Bronchial epithelial cell (primary cell): ENCODE measurements around the gene SLC9A9. TPM values are rescaled to one million over a fixed set of nuclear protein-coding genes. Genes with fewer than 3 reads are reported as not detected.

Experiments
- DNase-seq: peaks from one replicate; pipeline ENCODE4 v3.0.0-alpha.2; 2010; ENCODE audit warnings: low read depth
- FAIRE-seq: peaks from 2 replicates; lab custom pipeline; 2011; peaks lifted over from hg19 to GRCh38; lab: Jason Lieb, UNC
- H3K27me3 ChIP-seq: 2 replicates; pipeline ENCODE4 v1.5.1; 2011; ENCODE audit warnings: low read length; ENCODE audit not compliant: control insufficient read depth, insufficient read depth
- H3K36me3 ChIP-seq: 2 replicates; pipeline ENCODE4 v1.5.1; 2011; ENCODE audit warnings: low read length; ENCODE audit not compliant: control insufficient read depth, insufficient read depth
- H3K4me3 ChIP-seq: 2 replicates; pipeline ENCODE4 v1.5.1; 2011; ENCODE audit warnings: mild to moderate bottlenecking, low read depth, low read length, control low read depth
- total RNA-seq: library from RNA; depleted of rRNA; stranded (reverse); fragments of >200 nt; gene quantifications from 2 replicates; pipeline ENCODE4 v1.2.1, GENCODE V29; 2014
- TF ChIP-seq, protein P1 (sequence below): IDR thresholded peaks from 2 replicates; pipeline ENCODE4 v1.5.1; 2011; ENCODE audit warnings: mild to moderate bottlenecking, moderate library complexity, low read length, control low read depth, inconsistent platforms; ENCODE audit not compliant: insufficient read depth, severe bottlenecking

Gene SLC9A9
- total RNA-seq, 1 donor from 2014 or later: 1.3 TPM

DNA sequence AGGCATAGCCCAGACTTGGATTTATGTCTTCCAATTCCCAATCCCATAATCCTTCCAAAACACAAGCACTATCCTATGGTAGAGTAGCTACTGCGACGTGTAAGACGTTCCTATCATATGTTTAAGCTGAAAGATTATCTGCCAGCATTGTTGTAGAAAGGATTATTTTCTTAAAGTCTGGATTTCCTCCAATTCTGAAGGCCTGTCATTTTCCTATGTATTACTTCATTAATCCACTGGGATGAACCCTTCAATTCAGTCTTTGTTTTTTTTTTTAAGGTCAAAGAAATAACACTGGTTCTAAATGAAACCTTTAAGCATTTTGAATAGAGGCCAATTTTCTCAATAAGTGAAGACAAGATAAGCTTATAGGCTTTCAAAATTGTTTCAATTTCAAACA is 289.0 kb downstream of the SLC9A9 start:
- no peak for DNase-seq
- H3K36me3 ChIP-seq: no peaks in the 10 kb centered on the region
- FAIRE-seq: no peak
- no peak overlapping the region for H3K4me3 ChIP-seq
- TF ChIP-seq, protein P1, sequence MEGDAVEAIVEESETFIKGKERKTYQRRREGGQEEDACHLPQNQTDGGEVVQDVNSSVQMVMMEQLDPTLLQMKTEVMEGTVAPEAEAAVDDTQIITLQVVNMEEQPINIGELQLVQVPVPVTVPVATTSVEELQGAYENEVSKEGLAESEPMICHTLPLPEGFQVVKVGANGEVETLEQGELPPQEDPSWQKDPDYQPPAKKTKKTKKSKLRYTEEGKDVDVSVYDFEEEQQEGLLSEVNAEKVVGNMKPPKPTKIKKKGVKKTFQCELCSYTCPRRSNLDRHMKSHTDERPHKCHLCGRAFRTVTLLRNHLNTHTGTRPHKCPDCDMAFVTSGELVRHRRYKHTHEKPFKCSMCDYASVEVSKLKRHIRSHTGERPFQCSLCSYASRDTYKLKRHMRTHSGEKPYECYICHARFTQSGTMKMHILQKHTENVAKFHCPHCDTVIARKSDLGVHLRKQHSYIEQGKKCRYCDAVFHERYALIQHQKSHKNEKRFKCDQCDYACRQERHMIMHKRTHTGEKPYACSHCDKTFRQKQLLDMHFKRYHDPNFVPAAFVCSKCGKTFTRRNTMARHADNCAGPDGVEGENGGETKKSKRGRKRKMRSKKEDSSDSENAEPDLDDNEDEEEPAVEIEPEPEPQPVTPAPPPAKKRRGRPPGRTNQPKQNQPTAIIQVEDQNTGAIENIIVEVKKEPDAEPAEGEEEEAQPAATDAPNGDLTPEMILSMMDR: no peak
- H3K27me3 ChIP-seq: no peaks in the 10 kb centered on the region

DNA sequence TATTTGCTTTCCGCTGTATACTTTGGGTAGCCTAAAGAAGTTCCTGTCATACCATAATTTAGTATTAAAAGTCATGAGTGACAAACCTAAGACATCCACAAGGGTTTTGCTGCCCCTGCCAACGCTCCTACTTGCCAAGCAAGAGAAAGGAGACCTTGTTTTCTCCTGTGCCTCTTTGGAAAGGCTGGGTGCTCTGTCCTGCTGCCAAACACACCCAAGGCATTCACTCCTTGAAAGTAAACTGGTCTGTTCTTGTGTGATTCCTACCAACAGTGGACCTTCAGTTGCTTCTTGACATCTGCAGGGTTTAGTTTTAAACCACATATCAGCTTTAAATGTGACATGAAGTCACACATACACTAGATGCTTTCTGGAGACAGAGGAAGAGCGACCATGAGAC is 295.4 kb downstream of the SLC9A9 start:
- H3K4me3 ChIP-seq: no peak overlapping the region
- FAIRE-seq (no peak), DNase-seq (no peak)
- no peaks in the 10 kb centered on the region for H3K27me3 ChIP-seq
- TF ChIP-seq, protein P1: no peak
- H3K36me3 ChIP-seq: no peaks in the 10 kb centered on the region

DNA sequence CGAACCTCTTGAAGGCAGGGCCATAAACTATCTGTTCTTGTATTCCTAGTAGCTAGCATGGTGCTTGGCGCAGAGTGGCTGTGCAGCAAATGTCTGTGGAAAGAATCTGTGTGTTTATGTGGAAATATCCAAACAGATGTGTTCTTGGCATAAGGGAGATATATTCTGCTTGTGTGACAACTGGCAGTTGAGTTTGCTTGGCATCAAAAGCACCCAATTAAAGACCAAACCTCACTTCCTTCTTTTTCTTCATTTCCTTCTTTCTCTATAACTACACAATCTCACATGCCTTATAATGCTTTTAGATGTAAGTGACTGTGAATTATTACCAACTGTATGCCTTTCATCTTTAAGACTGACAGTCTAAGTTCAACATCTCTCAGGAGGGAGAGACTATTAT is 296.5 kb downstream of the SLC9A9 start:
- TF ChIP-seq, protein P1: no peak
- no peak for FAIRE-seq
- Histone ChIP-seq H3K27me3 (no peaks in the 10 kb centered on the region), H3K4me3 (no peak overlapping the region), H3K36me3 (no peaks in the 10 kb centered on the region)
- DNase-seq: no peak

DNA sequence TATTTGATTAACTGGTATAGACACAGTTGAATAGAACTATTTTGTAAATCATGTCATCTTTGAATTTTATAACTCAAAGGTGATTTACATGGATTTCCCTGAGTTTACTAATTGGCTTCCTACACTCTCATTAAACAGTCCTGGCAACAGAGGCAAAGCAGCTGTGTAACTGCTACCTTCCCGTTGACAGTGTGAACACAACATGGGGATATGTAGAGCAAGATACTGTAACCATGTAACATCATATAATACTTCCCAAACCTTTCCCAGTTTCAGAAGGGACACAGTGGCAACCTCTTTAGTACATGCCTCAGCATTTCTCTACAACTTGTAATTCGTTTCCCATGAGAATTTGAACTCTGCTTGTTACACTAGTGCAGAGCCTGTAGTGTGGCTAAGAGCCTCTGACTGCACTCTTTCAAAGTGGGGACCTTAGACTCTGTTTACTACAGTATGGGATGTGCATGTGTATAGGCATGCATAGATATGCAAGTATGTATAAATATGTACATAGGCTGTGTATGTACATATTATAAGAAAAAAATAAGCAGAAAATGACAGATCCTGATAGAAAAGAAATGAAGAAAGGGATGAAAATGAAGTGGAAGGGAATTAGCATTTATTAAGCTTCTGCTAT is 299.3 kb downstream of the SLC9A9 start:
- TF ChIP-seq, protein P1: no peak
- FAIRE-seq (no peak), DNase-seq (no peak)
- H3K36me3 ChIP-seq: no peaks in the 10 kb centered on the region
- H3K4me3 ChIP-seq: no peak overlapping the region
- H3K27me3 ChIP-seq: no peaks in the 10 kb centered on the region

DNA sequence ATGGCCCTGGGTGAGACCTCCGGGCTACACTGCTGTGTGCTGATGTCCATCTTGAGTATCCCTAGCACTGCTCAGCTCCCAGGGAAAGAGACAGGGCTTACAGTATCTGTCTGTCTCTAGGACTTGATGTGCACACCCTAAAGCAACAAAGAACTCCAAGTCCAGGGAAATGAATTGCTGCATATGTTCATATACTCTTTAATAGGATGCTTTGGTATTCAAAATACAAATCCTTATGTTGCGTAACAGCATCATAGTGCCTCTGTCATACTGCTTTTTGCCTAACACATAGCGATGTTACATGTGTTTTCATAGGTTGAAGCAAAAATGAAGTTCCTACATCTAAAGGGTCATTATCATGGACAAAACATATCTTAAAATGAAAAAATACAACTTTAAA is 299.9 kb downstream of the SLC9A9 start:
- TF ChIP-seq, protein P1: no peak
- H3K27me3 ChIP-seq: no peaks in the 10 kb centered on the region
- FAIRE-seq (no peak), DNase-seq (no peak)
- H3K36me3 ChIP-seq: no peaks in the 10 kb centered on the region
- H3K4me3 ChIP-seq: no peak overlapping the region

DNA sequence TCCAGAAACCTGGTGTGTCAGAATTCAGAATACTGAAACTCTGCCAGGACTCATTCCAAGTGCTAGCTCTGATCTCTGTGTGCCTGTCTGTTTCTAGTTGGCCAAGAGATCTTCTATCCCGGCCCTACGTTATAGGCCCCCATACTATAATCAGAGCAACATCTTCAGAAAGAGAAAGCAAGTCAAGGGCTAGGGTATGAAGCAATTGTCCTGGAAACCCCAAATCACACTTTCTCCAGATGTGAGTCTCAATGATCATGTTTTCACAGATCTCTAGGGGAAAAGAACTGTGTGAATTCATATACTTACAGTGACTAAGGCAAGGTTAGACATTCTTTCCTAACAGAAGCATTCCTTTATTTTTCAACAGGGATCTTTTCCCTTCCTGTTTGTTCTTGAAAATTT is 309.7 kb downstream of the SLC9A9 start:
- no peaks in the 10 kb centered on the region for H3K27me3 ChIP-seq
- no peak overlapping the region for H3K4me3 ChIP-seq
- no peak for FAIRE-seq
- DNase-seq: peak; percentile 29
- TF ChIP-seq, protein P1: no peak
- no peaks in the 10 kb centered on the region for H3K36me3 ChIP-seq
